GM18511 (cell line): Measurements from ENCODE around the gene MFSD6.

ENCODE experiments used
- ATAC-seq: cut with Tn5 transposase; IDR thresholded peaks from one replicate; pipeline ENCODE4 v1.9.1; 2021; ENCODE audit warnings: mild to moderate bottlenecking, moderate library complexity; ENCODE audit not compliant: unreplicated experiment

Gene MFSD6

GRCh38 chr2:190527214-190527613 lies 119.1 kb downstream of the MFSD6 start:
- ATAC-seq, result no peak

GRCh38 chr2:190527918-190528317 lies 119.8 kb downstream of the MFSD6 start:
- no peak for ATAC-seq

- no peak for ATAC-seq
Measured at GRCh38 chr2:190528521-190529001, 120.4 kb downstream of the MFSD6 start.

- no peak for ATAC-seq
Measured at GRCh38 chr2:190529486-190530247, 121.5 kb downstream of the MFSD6 start.

GRCh38 chr2:190530248-190530900 lies 122.2 kb downstream of the MFSD6 start:
- no peak for ATAC-seq

GRCh38 chr2:190532581-190532980 lies 124.4 kb downstream of the MFSD6 start:
- ATAC-seq, result no peak

GRCh38 chr2:190533175-190533967 lies 125.2 kb downstream of the MFSD6 start:
- no peak for ATAC-seq

GRCh38 chr2:190533968-190534309 lies 125.8 kb downstream of the MFSD6 start:
- peak; percentile 29 for ATAC-seq

GRCh38 chr2:190534310-190535120 lies 126.4 kb downstream of the MFSD6 start, which contains the start of gene NEMP2:
NEMP2 (minus strand) TSS chr2:190534722; CDS start chr2:190534655, 67 bp downstream.
- ATAC-seq, result peak; percentile 76

- no peak for ATAC-seq
Measured at GRCh38 chr2:190535121-190535439, 126.9 kb downstream of the MFSD6 start.

GRCh38 chr2:190535586-190535985 lies 127.4 kb downstream of the MFSD6 start:
- no peak for ATAC-seq

GRCh38 chr2:190537765-190538164 lies 129.6 kb downstream of the MFSD6 start:
- no peak for ATAC-seq

GRCh38 chr2:190538201-190538600 lies 130.0 kb downstream of the MFSD6 start:
- ATAC-seq, result no peak

- ATAC-seq, result no peak
Measured at GRCh38 chr2:190540048-190540447, 131.9 kb downstream of the MFSD6 start.

GRCh38 chr2:190545093-190545492 lies 136.9 kb downstream of the MFSD6 start:
- no peak for ATAC-seq

GRCh38 chr2:190545555-190546385 lies 137.6 kb downstream of the MFSD6 start:
- ATAC-seq, result no peak

- no peak for ATAC-seq
Measured at GRCh38 chr2:190546734-190547133, 138.6 kb downstream of the MFSD6 start.

GRCh38 chr2:190547886-190548285 lies 139.7 kb downstream of the MFSD6 start:
- no peak for ATAC-seq

- no peak for ATAC-seq
Measured at GRCh38 chr2:190550137-190550536, 142.0 kb downstream of the MFSD6 start.
